Naive thymus-derived CD4-positive, alpha-beta T cell (primary cell): Measurements from ENCODE around the gene NRXN3. TPM values are rescaled to one million over a fixed set of nuclear protein-coding genes. Genes with fewer than 3 reads are reported as not detected.

Experiments used
- ATAC-seq: fragments of 150-1000 bp; cut with Tn5 transposase; 2 replicates; pipeline ENCODE4 v1.10.0; 2021; ENCODE audit warnings: mild to moderate bottlenecking, moderate library complexity
- CTCF ChIA-PET: fragments of 350-600 bp; sonication (Branson Sonifier 250); formaldehyde crosslinking; loops from one replicate; lab custom pipeline; 2021; ENCODE audit warnings: antibody characterized with exemption; lab: Charles Lee
- POLR2A ChIA-PET: fragments of 350-600 bp; sonication (Branson Sonifier 250); formaldehyde crosslinking; loops from one replicate; lab custom pipeline; 2021; ENCODE audit warnings: antibody characterized with exemption, inconsistent platforms; lab: Charles Lee
- DNase-seq, 9 donors: peaks; one replicate each; pipeline versions ENCODE4 v3.0.0 to v3.0.0-alpha.2; 2020 to 2022; ENCODE audit warnings: mixed read lengths in 1 of 9
- H3K27ac ChIP-seq: one replicate; pipeline ENCODE4 v1.7.0; 2013; ENCODE audit warnings: mild to moderate bottlenecking, low read depth, low read length, moderate library complexity
- H3K27me3 ChIP-seq, 2 donors: one replicate each; pipeline ENCODE4 v1.7.0; 2013; ENCODE audit warnings: low read length in 2 of 2, mild to moderate bottlenecking in 2 of 2, moderate library complexity in 2 of 2; ENCODE audit not compliant: control insufficient read depth in 2 of 2, insufficient read depth in 2 of 2
- H3K36me3 ChIP-seq, 3 experiments: 1 replicate in 2 of 3; 2 replicates in 1 of 3; pipeline ENCODE4 v1.7.0; 2013; ENCODE audit warnings: low read length in 3 of 3, mild to moderate bottlenecking in 3 of 3, moderate library complexity in 1 of 3; ENCODE audit not compliant: insufficient read depth in 3 of 3, control insufficient read depth in 2 of 3
- H3K4me1 ChIP-seq, 2 donors: one replicate each; pipeline ENCODE4 v1.7.0; 2013; ENCODE audit warnings: low read length in 2 of 2, mild to moderate bottlenecking in 2 of 2, moderate library complexity in 1 of 2; ENCODE audit not compliant: control insufficient read depth in 2 of 2, insufficient read depth in 2 of 2
- H3K4me3 ChIP-seq: 2 replicates; pipeline ENCODE4 v1.7.0; 2013; ENCODE audit warnings: mild to moderate bottlenecking, low read length
- H3K9me3 ChIP-seq, 3 experiments: 1 replicate in 2 of 3; 2 replicates in 1 of 3; pipeline ENCODE4 v1.7.0; 2013; ENCODE audit warnings: low read length in 3 of 3; ENCODE audit not compliant: control insufficient read depth in 2 of 3
- H3K27ac Mint-ChIP-seq, 9 donors: one replicate each; pipeline ENCODE4 v1.8.0; 2020 to 2022; ENCODE audit warnings: mixed read lengths in 9 of 9, mild to moderate bottlenecking in 8 of 9, moderate library complexity in 5 of 9, inconsistent platforms in 2 of 9
- H3K27me3 Mint-ChIP-seq, 5 donors: one replicate each; pipeline ENCODE4 v1.8.0; 2021 to 2022; ENCODE audit warnings: mixed read lengths in 5 of 5, mild to moderate bottlenecking in 1 of 5
- H3K36me3 Mint-ChIP-seq, 5 donors: one replicate each; pipeline ENCODE4 v1.8.0; 2020 to 2022; ENCODE audit warnings: mixed read lengths in 5 of 5, mild to moderate bottlenecking in 3 of 5, inconsistent platforms in 1 of 5
- H3K4me1 Mint-ChIP-seq, 7 donors: one replicate each; pipeline ENCODE4 v1.8.0; 2020 to 2022; ENCODE audit warnings: mixed read lengths in 7 of 7, mild to moderate bottlenecking in 3 of 7, inconsistent platforms in 1 of 7
- H3K4me3 Mint-ChIP-seq, 10 donors: one replicate each; pipeline ENCODE4 v1.8.0; 2020 to 2022; ENCODE audit warnings: mild to moderate bottlenecking in 10 of 10, mixed read lengths in 10 of 10, moderate library complexity in 6 of 10, inconsistent platforms in 2 of 10
- H3K9me3 Mint-ChIP-seq, 11 donors: one replicate each; pipeline ENCODE4 v1.8.0; 2020 to 2022; ENCODE audit warnings: mixed read lengths in 11 of 11, mild to moderate bottlenecking in 4 of 11, inconsistent platforms in 1 of 11, moderate library complexity in 1 of 11
- intact Hi-C, 2 donors: fragments of 100-400 bp; cut with micrococcal nuclease; formaldehyde crosslinking; loops; one replicate each; pipeline ENCODE4 v1.15.1; 2023
- polyA plus RNA-seq, 2 donors: library from polyadenylated mRNA; unstranded; fragments of 300-500 nt; fragmentation: Illumina TruSeq; gene quantifications; one replicate each; pipeline ENCODE4 v1.2.3, GENCODE V29; 2021
- total RNA-seq, 6 experiments: library from RNA in 5 of 6; stranded (reverse) in 5 of 6; gene quantifications; 1 replicate in 5 of 6; 2 replicates in 1 of 6; pipeline ENCODE4 v1.2.3 and lab custom pipeline; 2021 to 2026

Gene NRXN3
- total and polyA plus RNA-seq, 7 experiments from 2014 or later: not detected

DNA sequence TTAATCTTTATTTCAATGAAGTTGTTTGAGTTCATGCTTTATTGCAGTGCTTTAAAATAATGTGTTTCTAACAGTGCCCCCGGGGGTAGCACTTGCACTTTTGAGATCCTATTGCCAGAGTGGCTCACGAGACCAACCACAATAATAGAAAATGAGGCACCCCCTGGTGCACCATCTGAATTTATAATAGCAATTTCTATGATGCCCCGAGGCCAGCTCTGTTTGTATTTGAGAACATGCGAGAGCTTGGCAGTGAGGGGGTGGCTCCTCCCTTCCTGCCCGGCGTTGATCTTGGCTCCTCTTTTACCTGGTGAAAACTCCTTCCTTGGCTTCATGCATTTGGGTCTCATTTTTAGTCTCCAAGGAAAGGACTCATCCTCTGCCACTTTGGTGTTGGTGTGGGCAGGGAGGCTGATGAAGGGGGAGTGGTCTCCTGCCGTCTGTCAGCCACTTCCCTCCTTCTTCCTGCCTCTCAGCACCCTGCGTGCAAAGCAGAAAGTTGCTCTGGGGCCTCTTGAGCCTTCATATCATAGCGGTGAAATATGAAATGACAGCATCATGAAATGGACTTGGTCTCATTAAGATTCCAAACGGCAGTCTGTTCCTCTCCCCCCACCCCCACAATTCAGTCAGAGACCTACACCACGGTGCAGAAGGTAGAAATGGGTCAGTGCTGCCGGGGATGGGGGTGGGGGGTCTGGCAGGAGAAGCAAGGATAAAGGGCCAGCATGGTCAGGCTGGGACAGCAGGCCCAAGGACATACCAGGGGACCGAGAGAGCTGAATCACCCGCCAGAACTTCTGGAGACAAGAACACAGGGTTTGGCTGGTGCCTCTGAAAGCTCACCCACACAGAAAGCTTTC, 17.7 kb upstream of the NRXN3 start:
- H3K36me3 Mint-ChIP-seq: peaks cover 0 to 3% (median 0%) of the 10 kb centered on the region in 5 donors
- H3K4me1 ChIP-seq: no peaks in the 10 kb centered on the region
- no peak overlapping the region for H3K4me3 ChIP-seq
- peaks cover 0 to 18% (median 0%) of the 10 kb centered on the region in 11 donors for H3K9me3 Mint-ChIP-seq
- POLR2A ChIA-PET: no interaction called here
- H3K27me3 Mint-ChIP-seq: peaks cover 0 to 42% (median 23%) of the 10 kb centered on the region in 5 donors
- H3K27ac Mint-ChIP-seq: no peak overlapping the region
- intact Hi-C loops: no loop called here
- no peaks in the 10 kb centered on the region for H3K9me3 ChIP-seq
- DNase-seq (no peak), ATAC-seq (no peak)
- H3K4me3 Mint-ChIP-seq: no peak overlapping the region
- CTCF ChIA-PET: no interaction called here
- peaks cover 0 to 8% (median 0%) of the 10 kb centered on the region in 7 donors for H3K4me1 Mint-ChIP-seq
- no peaks in the 10 kb centered on the region for H3K36me3 ChIP-seq
- no peak overlapping the region for H3K27ac ChIP-seq
- no peaks in the 10 kb centered on the region for H3K27me3 ChIP-seq

DNA sequence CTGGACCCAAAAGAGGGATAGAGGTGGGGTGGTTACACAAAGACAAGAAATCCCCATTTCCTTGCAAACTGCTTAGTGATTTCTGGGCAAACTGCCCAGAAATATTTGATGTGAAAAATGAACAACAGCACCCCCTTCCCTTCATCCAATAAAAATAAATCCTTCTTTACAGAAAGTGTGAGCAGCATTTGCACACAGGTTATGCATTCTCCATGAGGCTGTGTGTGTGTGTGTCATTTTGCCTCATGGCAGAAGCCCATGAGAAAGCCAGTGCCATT, 17.2 kb upstream of the NRXN3 start:
- H3K9me3 Mint-ChIP-seq: peaks cover 0 to 16% (median 0%) of the 10 kb centered on the region in 11 donors
- no peak overlapping the region for H3K4me3 ChIP-seq
- H3K27me3 ChIP-seq: no peaks in the 10 kb centered on the region
- no peaks in the 10 kb centered on the region for H3K9me3 ChIP-seq
- CTCF ChIA-PET: no interaction called here
- POLR2A ChIA-PET: no interaction called here
- DNase-seq (no peak), ATAC-seq (no peak)
- peaks cover 0 to 3% (median 0%) of the 10 kb centered on the region in 5 donors for H3K36me3 Mint-ChIP-seq
- intact Hi-C loops: no loop called here
- H3K4me3 Mint-ChIP-seq: no peak overlapping the region
- peaks cover 0 to 8% (median 0%) of the 10 kb centered on the region in 7 donors for H3K4me1 Mint-ChIP-seq
- H3K27ac ChIP-seq: no peak overlapping the region
- H3K27me3 Mint-ChIP-seq: peaks cover 0 to 42% (median 23%) of the 10 kb centered on the region in 5 donors
- no peaks in the 10 kb centered on the region for H3K36me3 ChIP-seq
- H3K27ac Mint-ChIP-seq: no peak overlapping the region
- no peaks in the 10 kb centered on the region for H3K4me1 ChIP-seq

DNA sequence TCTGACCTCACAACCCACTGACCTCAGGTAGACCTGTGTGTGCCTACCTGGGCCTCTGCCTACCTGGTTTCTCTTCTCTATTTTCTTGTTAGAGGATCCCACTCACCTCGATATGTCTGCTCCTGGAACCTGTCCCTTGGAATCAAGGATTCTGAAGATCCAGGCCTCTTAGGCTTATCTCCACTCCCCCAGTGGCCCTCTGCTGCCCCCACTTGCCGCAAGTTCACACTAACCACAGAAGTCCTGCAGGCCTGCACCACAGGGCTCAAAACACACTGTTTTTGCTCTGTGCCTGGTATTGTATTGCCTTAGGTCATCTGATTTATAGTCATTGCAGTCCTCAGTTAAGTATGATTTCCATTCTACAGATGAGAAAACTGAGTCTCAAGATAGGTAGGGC, 15.3 kb upstream of the NRXN3 start:
- no peaks in the 10 kb centered on the region for H3K27me3 ChIP-seq
- no peaks in the 10 kb centered on the region for H3K4me1 ChIP-seq
- ChIA-PET POLR2A (no interaction called here), CTCF (no interaction called here)
- ATAC-seq (no peak), DNase-seq (no peak)
- no peak overlapping the region for H3K4me3 ChIP-seq
- peaks cover 0 to 11% (median 0%) of the 10 kb centered on the region in 11 donors for H3K9me3 Mint-ChIP-seq
- H3K4me3 Mint-ChIP-seq: no peak overlapping the region
- H3K27ac Mint-ChIP-seq: no peak overlapping the region
- intact Hi-C loops: no loop called here
- H3K9me3 ChIP-seq: no peaks in the 10 kb centered on the region
- H3K36me3 Mint-ChIP-seq: peaks cover 0 to 1% (median 0%) of the 10 kb centered on the region in 5 donors
- H3K36me3 ChIP-seq: no peaks in the 10 kb centered on the region
- peaks cover 0 to 8% (median 0%) of the 10 kb centered on the region in 7 donors for H3K4me1 Mint-ChIP-seq
- H3K27me3 Mint-ChIP-seq: peaks cover 0 to 41% (median 23%) of the 10 kb centered on the region in 5 donors
- H3K27ac ChIP-seq: no peak overlapping the region

DNA sequence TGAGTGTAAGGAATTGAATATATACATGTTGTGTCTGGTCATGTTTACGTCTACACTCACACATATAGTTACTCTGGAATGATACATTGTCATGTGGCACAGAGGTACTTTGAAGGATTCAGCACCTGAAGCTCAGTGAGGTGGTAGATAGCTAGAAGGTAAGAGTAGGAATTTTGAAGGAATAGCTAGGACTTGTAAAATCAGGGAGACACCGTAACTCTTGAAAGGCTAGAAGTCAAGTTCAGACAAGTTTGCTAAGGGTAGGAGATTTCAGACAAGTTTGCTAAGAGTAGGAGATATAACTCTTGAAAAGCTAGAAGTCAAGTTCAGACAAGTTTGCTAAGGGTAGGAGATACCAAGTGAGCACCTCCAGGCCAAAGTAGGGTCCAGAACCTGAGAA, 14.0 kb upstream of the NRXN3 start:
- intact Hi-C loops: no loop called here
- CTCF ChIA-PET: no interaction called here
- no peak overlapping the region for H3K4me3 Mint-ChIP-seq
- no peaks in the 10 kb centered on the region for H3K27me3 ChIP-seq
- DNase-seq (no peak), ATAC-seq (no peak)
- H3K36me3 Mint-ChIP-seq: no peaks in the 10 kb centered on the region
- no peak overlapping the region for H3K4me3 ChIP-seq
- peaks cover 0 to 4% (median 0%) of the 10 kb centered on the region in 7 donors for H3K4me1 Mint-ChIP-seq
- POLR2A ChIA-PET: no interaction called here
- no peaks in the 10 kb centered on the region for H3K36me3 ChIP-seq
- no peak overlapping the region for H3K27ac ChIP-seq
- peaks cover 2 to 39% (median 22%) of the 10 kb centered on the region in 5 donors for H3K27me3 Mint-ChIP-seq
- H3K27ac Mint-ChIP-seq: no peak overlapping the region
- no peaks in the 10 kb centered on the region for H3K9me3 ChIP-seq
- no peaks in the 10 kb centered on the region for H3K4me1 ChIP-seq
- peaks cover 0 to 7% (median 0%) of the 10 kb centered on the region in 11 donors for H3K9me3 Mint-ChIP-seq

DNA sequence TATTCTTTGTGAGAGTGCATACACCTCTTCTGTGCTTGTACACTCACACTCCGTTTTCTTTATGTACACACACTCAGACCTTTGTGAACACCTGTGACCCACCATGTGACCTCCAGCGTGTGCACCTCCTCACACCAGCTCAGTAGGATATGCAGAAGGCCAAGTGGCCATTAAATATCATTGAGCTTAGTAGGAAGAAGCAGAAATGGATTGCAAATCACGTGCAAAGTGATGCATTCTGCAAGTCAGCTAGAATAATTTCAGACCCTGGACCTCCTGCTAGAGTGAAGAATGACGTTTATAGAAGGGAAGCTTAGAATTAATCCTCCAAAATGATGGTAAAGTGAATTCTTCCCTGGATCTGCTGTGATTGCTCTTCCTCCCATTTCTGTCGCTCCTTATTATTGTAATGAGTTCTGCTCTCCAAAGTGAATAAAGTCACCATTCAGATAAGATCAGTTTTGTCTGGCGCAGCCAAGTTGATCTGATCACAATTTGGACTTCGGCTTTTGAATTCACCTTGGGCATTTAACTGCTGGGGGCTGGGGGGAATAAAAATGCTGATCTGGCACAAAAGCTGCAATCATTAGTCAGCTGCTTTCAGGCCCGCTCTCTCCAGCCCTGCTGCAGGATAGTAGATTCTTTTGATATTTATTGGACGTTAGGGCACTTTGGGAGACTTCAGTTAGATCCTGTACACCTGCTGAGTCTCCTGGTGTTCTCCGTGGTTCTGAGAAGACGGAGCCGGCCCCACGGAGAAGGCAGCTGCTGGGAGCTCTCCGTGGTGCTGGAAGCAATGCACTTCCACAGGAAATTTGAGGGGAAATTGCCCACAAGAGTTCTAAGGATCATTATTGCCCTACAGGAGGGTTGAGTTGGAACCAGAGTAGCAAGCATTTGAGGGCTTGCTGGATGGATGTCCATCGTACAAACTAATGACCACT, 12.4 kb upstream of the NRXN3 start:
- Histone ChIP-seq H3K36me3 (no peaks in the 10 kb centered on the region), H3K9me3 (no peaks in the 10 kb centered on the region), H3K27ac (no peak overlapping the region), H3K4me1 (no peaks in the 10 kb centered on the region), H3K27me3 (no peaks in the 10 kb centered on the region), H3K4me3 (no peak overlapping the region)
- POLR2A ChIA-PET: no interaction called here
- intact Hi-C loops: no loop called here
- Mint-ChIP-seq H3K4me1 (peaks cover 0 to 2% (median 0%) of the 10 kb centered on the region in 7 donors), H3K36me3 (no peaks in the 10 kb centered on the region), H3K4me3 (no peak overlapping the region), H3K27me3 (peaks cover 2 to 45% (median 29%) of the 10 kb centered on the region in 5 donors), H3K27ac (no peak overlapping the region), H3K9me3 (peaks cover 0 to 9% (median 0%) of the 10 kb centered on the region in 11 donors)
- CTCF ChIA-PET: no interaction called here
- DNase-seq: no peak
- ATAC-seq: no peak

DNA sequence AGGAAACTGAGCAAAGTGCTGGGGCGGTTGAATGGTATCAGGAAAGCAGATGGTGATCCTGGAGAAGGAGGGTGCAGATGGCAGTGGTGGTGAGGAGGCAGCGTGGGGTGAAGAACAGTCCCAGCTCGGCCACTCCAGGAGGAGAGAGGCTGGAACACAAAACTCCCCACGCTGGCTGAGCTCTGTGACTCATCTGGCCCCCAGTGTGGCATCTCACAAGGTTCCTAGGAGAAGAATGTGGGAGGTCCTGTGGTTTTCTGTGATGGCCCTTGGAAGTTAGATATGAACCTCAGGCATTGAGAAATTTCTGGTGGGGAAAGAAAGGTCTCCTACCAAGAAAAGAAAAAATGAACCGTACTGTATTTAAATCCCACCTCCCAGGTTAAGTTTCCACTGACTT, 8.0 kb upstream of the NRXN3 start:
- intact Hi-C loops: no loop called here
- ATAC-seq (no peak), DNase-seq (no peak)
- Mint-ChIP-seq H3K9me3 (peaks cover 0 to 5% (median 0%) of the 10 kb centered on the region in 11 donors), H3K36me3 (no peaks in the 10 kb centered on the region), H3K27ac (no peak overlapping the region), H3K4me1 (peaks cover 0 to 2% (median 0%) of the 10 kb centered on the region in 7 donors), H3K4me3 (no peak overlapping the region), H3K27me3 (peaks cover 7 to 48% (median 25%) of the 10 kb centered on the region in 5 donors)
- Histone ChIP-seq H3K4me1 (no peaks in the 10 kb centered on the region), H3K4me3 (no peak overlapping the region), H3K27ac (no peak overlapping the region), H3K27me3 (no peaks in the 10 kb centered on the region), H3K9me3 (no peaks in the 10 kb centered on the region), H3K36me3 (no peaks in the 10 kb centered on the region)
- POLR2A ChIA-PET: no interaction called here
- CTCF ChIA-PET: no interaction called here
